Activated CD4-positive, alpha-beta memory T cell treated with anti-CD3 and anti-CD28 coated beads, Interleukin-2, amount 10 ng/mL, durations not matched to agents 7 days and 5 days (primary cell): ENCODE measurements around the gene CD247. TPM values are rescaled to one million over a fixed set of nuclear protein-coding genes. Genes with fewer than 3 reads are reported as not detected.

Source experiments
- CTCF ChIA-PET: fragments of 350-600 bp; sonication (Branson Sonifier 250); formaldehyde crosslinking; loops from one replicate; lab custom pipeline; 2021; ENCODE audit warnings: antibody characterized with exemption, inconsistent platforms; lab: Charles Lee
- POLR2A ChIA-PET: fragments of 350-600 bp; sonication (Branson Sonifier 250); formaldehyde crosslinking; loops from one replicate; lab custom pipeline; 2021; ENCODE audit warnings: antibody characterized with exemption; lab: Charles Lee
- DNase-seq: peaks from one replicate; pipeline ENCODE4 v3.0.0-alpha.2; 2020
- H3K27ac Mint-ChIP-seq: one replicate; pipeline ENCODE4 v1.8.0; 2021; ENCODE audit warnings: mild to moderate bottlenecking, mixed read lengths
- H3K27me3 Mint-ChIP-seq: one replicate; pipeline ENCODE4 v1.8.0; 2021; ENCODE audit warnings: mixed read lengths
- H3K36me3 Mint-ChIP-seq: one replicate; pipeline ENCODE4 v1.8.0; 2021; ENCODE audit warnings: low read depth, mixed read lengths
- H3K4me1 Mint-ChIP-seq: one replicate; pipeline ENCODE4 v1.8.0; 2021; ENCODE audit warnings: mixed read lengths
- H3K4me3 Mint-ChIP-seq: one replicate; pipeline ENCODE4 v1.8.0; 2021; ENCODE audit warnings: mild to moderate bottlenecking, mixed read lengths
- H3K9me3 Mint-ChIP-seq: one replicate; pipeline ENCODE4 v1.8.0; 2021; ENCODE audit warnings: mixed read lengths
- total RNA-seq, 2 experiments: library from RNA; stranded (reverse); gene quantifications; one replicate each; pipeline ENCODE4 v1.2.3, GENCODE V29; 2021

Gene CD247
- total RNA-seq, 2 experiments from 2014 or later: 239 to 242 TPM

GRCh38 chr1:167482184-167482583 is 36.1 kb downstream of the CD247 start:
- ChIA-PET CTCF (interaction anchor here (1.8 kb wide), 1 partner anchor 35 kb away, joined by 5 read pairs; no protein-coding TSS in a partner anchor), POLR2A (interaction anchor here (1.0 to 6.2 kb wide), 5 partner anchors 18 to 35 kb away, joined by 6 to 50 read pairs (median 19); partner anchors contain the start of gene CD247)
- Mint-ChIP-seq H3K9me3 (no peaks in the 10 kb centered on the region), H3K27ac (peak overlapping the region; percentile 87), H3K36me3 (peaks cover 86% of the 10 kb centered on the region), H3K27me3 (no peaks in the 10 kb centered on the region), H3K4me1 (peaks cover 92% of the 10 kb centered on the region), H3K4me3 (no peak overlapping the region)
- DNase-seq: peak; percentile 61

GRCh38 chr1:167479331-167479979 is 38.9 kb downstream of the CD247 start:
- no peak overlapping the region for H3K4me3 Mint-ChIP-seq
- H3K27me3 Mint-ChIP-seq: no peaks in the 10 kb centered on the region
- peaks cover 85% of the 10 kb centered on the region for H3K4me1 Mint-ChIP-seq
- CTCF ChIA-PET: interaction anchor here (0.7 to 2.0 kb wide), 3 partner anchors 14 to 24 kb away, joined by 3 to 6 read pairs (median 3); no protein-coding TSS in a partner anchor
- no peaks in the 10 kb centered on the region for H3K9me3 Mint-ChIP-seq
- H3K36me3 Mint-ChIP-seq: peaks cover 75% of the 10 kb centered on the region
- POLR2A ChIA-PET: interaction anchor here (1.4 to 3.5 kb wide), 5 partner anchors 12 to 456 kb away, joined by 3 to 19 read pairs (median 9); partner anchors contain the start of gene CD247
- DNase-seq: no peak
- peak overlapping the region; percentile 51 for H3K27ac Mint-ChIP-seq

GRCh38 chr1:167477986-167478385 is 40.3 kb downstream of the CD247 start:
- H3K36me3 Mint-ChIP-seq: peaks cover 69% of the 10 kb centered on the region
- no peak overlapping the region for H3K4me3 Mint-ChIP-seq

GRCh38 chr1:167476061-167476460 is 42.3 kb downstream of the CD247 start:
- H3K4me3 Mint-ChIP-seq: no peak overlapping the region
- ChIA-PET CTCF (interaction anchor here (0.6 to 1.7 kb wide), 4 partner anchors 9 to 623 kb away, joined by 3 to 4 read pairs (median 3); no protein-coding TSS in a partner anchor), POLR2A (interaction anchor here (1.0 to 2.4 kb wide), 5 partner anchors 9 to 39 kb away, joined by 3 to 11 read pairs (median 6); no protein-coding TSS in a partner anchor)
- no peaks in the 10 kb centered on the region for H3K27me3 Mint-ChIP-seq
- H3K36me3 Mint-ChIP-seq: peaks cover 61% of the 10 kb centered on the region
- H3K4me1 Mint-ChIP-seq: peaks cover 74% of the 10 kb centered on the region
- no peak overlapping the region for H3K27ac Mint-ChIP-seq
- DNase-seq: no peak
- H3K9me3 Mint-ChIP-seq: no peaks in the 10 kb centered on the region

More at GRCh38 chr1:167477986-167478385, 40.3 kb downstream of the CD247 start:
- Mint-ChIP-seq H3K27ac (no peak overlapping the region), H3K4me1 (peaks cover 85% of the 10 kb centered on the region), H3K9me3 (no peaks in the 10 kb centered on the region), H3K27me3 (no peaks in the 10 kb centered on the region)
- no peak for DNase-seq
- ChIA-PET POLR2A (interaction anchor here (2.3 kb wide), 1 partner anchor 21 kb away, joined by 9 read pairs; no protein-coding TSS in a partner anchor), CTCF (interaction anchor here (1.3 kb wide), 1 partner anchor 41 kb away, joined by 3 read pairs; no protein-coding TSS in a partner anchor)

GRCh38 chr1:167474191-167474641 is 44.1 kb downstream of the CD247 start:
- peaks cover 65% of the 10 kb centered on the region for H3K4me1 Mint-ChIP-seq
- peak overlapping the region; percentile 48 for H3K27ac Mint-ChIP-seq
- POLR2A ChIA-PET: interaction anchor here (0.8 to 2.7 kb wide), 4 partner anchors 19 to 44 kb away, joined by 3 to 15 read pairs (median 4); partner anchors contain the start of gene CD247
- peaks cover 52% of the 10 kb centered on the region for H3K36me3 Mint-ChIP-seq
- no peak overlapping the region for H3K4me3 Mint-ChIP-seq
- CTCF ChIA-PET: interaction anchor here (1.4 to 1.7 kb wide), 3 partner anchors 9 to 66 kb away, joined by 4 to 5 read pairs (median 4); no protein-coding TSS in a partner anchor
- DNase-seq: no peak
- no peaks in the 10 kb centered on the region for H3K27me3 Mint-ChIP-seq
- no peaks in the 10 kb centered on the region for H3K9me3 Mint-ChIP-seq

- Mint-ChIP-seq H3K27ac (peak overlapping the region; percentile 48), H3K4me1 (peaks cover 65% of the 10 kb centered on the region), H3K4me3 (no peak overlapping the region), H3K27me3 (no peaks in the 10 kb centered on the region), H3K36me3 (peaks cover 51% of the 10 kb centered on the region), H3K9me3 (no peaks in the 10 kb centered on the region)
- ChIA-PET CTCF (interaction anchor here (1.4 to 1.7 kb wide), 3 partner anchors 10 to 67 kb away, joined by 4 to 5 read pairs (median 4); no protein-coding TSS in a partner anchor), POLR2A (interaction anchor here (0.8 to 2.7 kb wide), 7 partner anchors 9 to 27 kb away, joined by 3 to 15 read pairs (median 4); no protein-coding TSS in a partner anchor)
- DNase-seq: no peak
Observed at GRCh38 chr1:167473761-167474160, 44.6 kb downstream of the CD247 start.

- CTCF ChIA-PET: interaction anchor here (1.4 to 1.7 kb wide), 3 partner anchors 10 to 67 kb away, joined by 4 to 5 read pairs (median 4); no protein-coding TSS in a partner anchor
- no peaks in the 10 kb centered on the region for H3K27me3 Mint-ChIP-seq
- H3K4me3 Mint-ChIP-seq: no peak overlapping the region
- peaks cover 64% of the 10 kb centered on the region for H3K4me1 Mint-ChIP-seq
- no peaks in the 10 kb centered on the region for H3K9me3 Mint-ChIP-seq
- H3K36me3 Mint-ChIP-seq: peaks cover 44% of the 10 kb centered on the region
- H3K27ac Mint-ChIP-seq: peak overlapping the region; percentile 65
- POLR2A ChIA-PET: interaction anchor here (1.0 to 2.7 kb wide), 9 partner anchors 9 to 43 kb away, joined by 3 to 15 read pairs (median 5); no protein-coding TSS in a partner anchor
- no peak for DNase-seq
Observed at GRCh38 chr1:167472752-167473521, 45.4 kb downstream of the CD247 start.

GRCh38 chr1:167471568-167471967 is 46.8 kb downstream of the CD247 start:
- no peak for DNase-seq
- Mint-ChIP-seq H3K36me3 (peaks cover 34% of the 10 kb centered on the region), H3K27ac (no peak overlapping the region), H3K4me1 (peaks cover 58% of the 10 kb centered on the region), H3K27me3 (no peaks in the 10 kb centered on the region), H3K9me3 (no peaks in the 10 kb centered on the region), H3K4me3 (no peak overlapping the region)
- ChIA-PET POLR2A (interaction anchor here (1.4 to 2.7 kb wide), 3 partner anchors 9 to 16 kb away, joined by 4 to 15 read pairs (median 6); no protein-coding TSS in a partner anchor), CTCF (interaction anchor here (0.7 to 1.3 kb wide), 3 partner anchors 9 to 770 kb away, joined by 3 read pairs; no protein-coding TSS in a partner anchor)

- no peaks in the 10 kb centered on the region for H3K9me3 Mint-ChIP-seq
- no peak overlapping the region for H3K27ac Mint-ChIP-seq
- no peaks in the 10 kb centered on the region for H3K27me3 Mint-ChIP-seq
- H3K4me1 Mint-ChIP-seq: peaks cover 58% of the 10 kb centered on the region
- no peak overlapping the region for H3K4me3 Mint-ChIP-seq
- ChIA-PET POLR2A (interaction anchor here (1.4 to 1.9 kb wide), 2 partner anchors 15 to 22 kb away, joined by 3 to 7 read pairs; no protein-coding TSS in a partner anchor), CTCF (interaction anchor here (0.8 kb wide), 1 partner anchor 95 kb away, joined by 3 read pairs; no protein-coding TSS in a partner anchor)
- H3K36me3 Mint-ChIP-seq: peaks cover 37% of the 10 kb centered on the region
- no peak for DNase-seq
Observed at GRCh38 chr1:167469280-167469965, 48.9 kb downstream of the CD247 start.

- H3K27me3 Mint-ChIP-seq: no peaks in the 10 kb centered on the region
- ChIA-PET POLR2A (interaction anchor here (1.2 to 2.7 kb wide), 3 partner anchors 12 to 47 kb away, joined by 4 to 9 read pairs (median 7); no protein-coding TSS in a partner anchor), CTCF (interaction anchor here (0.8 to 1.8 kb wide), 4 partner anchors 13 to 248 kb away, joined by 3 to 6 read pairs (median 4); partner anchors contain the start of gene CD247)
- H3K4me3 Mint-ChIP-seq: no peak overlapping the region
- H3K4me1 Mint-ChIP-seq: peaks cover 46% of the 10 kb centered on the region
- no peaks in the 10 kb centered on the region for H3K9me3 Mint-ChIP-seq
- H3K36me3 Mint-ChIP-seq: peaks cover 43% of the 10 kb centered on the region
- DNase-seq: no peak
- no peak overlapping the region for H3K27ac Mint-ChIP-seq
Observed at GRCh38 chr1:167467752-167468151, 50.6 kb downstream of the CD247 start.

- Mint-ChIP-seq H3K4me1 (peaks cover 44% of the 10 kb centered on the region), H3K27ac (no peak overlapping the region), H3K9me3 (no peaks in the 10 kb centered on the region)
Observed at GRCh38 chr1:167467126-167467710, 51.1 kb downstream of the CD247 start.

More at GRCh38 chr1:167467126-167467710, 51.1 kb downstream of the CD247 start:
- DNase-seq: no peak
- Mint-ChIP-seq H3K36me3 (peaks cover 41% of the 10 kb centered on the region), H3K27me3 (no peaks in the 10 kb centered on the region), H3K4me3 (no peak overlapping the region)
- CTCF ChIA-PET: interaction anchor here (0.9 to 1.8 kb wide), 7 partner anchors 9 to 51 kb away, joined by 3 to 6 read pairs (median 3); partner anchors contain the start of gene CD247
- POLR2A ChIA-PET: interaction anchor here (1.2 to 3.7 kb wide), 5 partner anchors 12 to 48 kb away, joined by 3 to 26 read pairs (median 7); no protein-coding TSS in a partner anchor
